Thyroid gland (tissue), 4 donors: ENCODE results near the gene SLC26A3. TPM values are rescaled to one million over a fixed set of nuclear protein-coding genes. Genes with fewer than 3 reads are reported as not detected.

Experiments used
- DNase-seq, 2 donors: peaks; one replicate each; pipeline ENCODE4 v3.0.0-alpha.2; 2019
- H3K27ac ChIP-seq, 3 donors: fragments of 200-600 bp; sonication (generic); 1 replicate in 2 of 3; 2 replicates in 1 of 3; pipeline ENCODE4 v1.5.1; 2016 to 2019; ENCODE audit warnings: mild to moderate bottlenecking in 1 of 3, moderate library complexity in 1 of 3
- H3K27me3 ChIP-seq: fragments of 200-600 bp; sonication (generic); one replicate; pipeline ENCODE4 v1.5.1; 2019
- H3K36me3 ChIP-seq, 2 donors: fragments of 200-600 bp; sonication (generic); one replicate each; pipeline ENCODE4 v1.5.1; 2016 to 2019
- H3K4me1 ChIP-seq, 2 donors: fragments of 200-600 bp; sonication (generic); one replicate each; pipeline ENCODE4 v1.5.1; 2017 to 2019
- H3K4me3 ChIP-seq, 3 donors: fragments of 200-600 bp; sonication (generic); replicated peaks in 1 of 3; 1 replicate in 2 of 3; 2 replicates in 1 of 3; pipeline ENCODE4 v1.5.1; 2016; ENCODE audit warnings: mild to moderate bottlenecking in 1 of 3
- H3K9me3 ChIP-seq: fragments of 200-600 bp; sonication (generic); one replicate; pipeline ENCODE4 v1.5.1; 2017
- CTCF ChIP-seq, 6 experiments: fragments of 200-600 bp in 3 of 6; fragments of 450-650 bp in 3 of 6; sonication (generic) in 3 of 6; IDR thresholded peaks; one replicate each; pipeline ENCODE4 v1.5.1; 2016 to 2019; ENCODE audit warnings: antibody characterized with exemption in 6 of 6, mild to moderate bottlenecking in 2 of 6, inconsistent platforms in 1 of 6, moderate library complexity in 1 of 6
- POLR2A ChIP-seq, 2 donors: fragments of 450-650 bp; IDR thresholded peaks; one replicate each; pipeline ENCODE4 v1.6.1; 2017; ENCODE audit warnings: antibody characterized with exemption in 2 of 2, mild to moderate bottlenecking in 2 of 2, moderate library complexity in 1 of 2
- WGBS, 2 donors: methylation state at CpG; one replicate each; pipeline ENCODE4 v1.1.5; 2017; 5-methylcytosine and 5-hydroxymethylcytosine counted together
- intact Hi-C: fragments of 100-400 bp; cut with DNase I; formaldehyde crosslinking; loops from one replicate; pipeline ENCODE4 v1.15.1; 2023
- total RNA-seq, 4 donors: library from RNA; depleted of rRNA; stranded (reverse); fragments of >200 nt; gene quantifications; one replicate each; pipeline ENCODE4 v1.2.3, GENCODE V29; 2016

Gene SLC26A3
- total RNA-seq, 4 donors from 2014 or later: 0.45 TPM; not detected in 3

- TF ChIP-seq POLR2A (IDR thresholded peaks at IDR 0.05) (no peak), CTCF (IDR thresholded peaks at IDR 0.05) (no peak)
- WGBS, 2 donors: 96% methylated on average over 4 of the region's 4 CpGs
- no peaks in the 10 kb centered on the region for H3K27me3 ChIP-seq
- intact Hi-C loops: no loop called here
- no peaks in the 10 kb centered on the region for H3K4me1 ChIP-seq
- DNase-seq: no peak
- H3K36me3 ChIP-seq: no peaks in the 10 kb centered on the region
- H3K4me3 ChIP-seq: no peak overlapping the region
- no peak overlapping the region for H3K27ac ChIP-seq
- H3K9me3 ChIP-seq: no peaks in the 10 kb centered on the region
Measured at GRCh38 chr7:107809179-107809578, 6.2 kb upstream of the SLC26A3 start.

GRCh38 chr7:107799647-107800264, 3.3 kb downstream of the SLC26A3 start:
- no peaks in the 10 kb centered on the region for H3K9me3 ChIP-seq
- DNase-seq: no peak
- H3K36me3 ChIP-seq: no peaks in the 10 kb centered on the region
- 68 to 71% methylated on average over 6 of the region's 6 CpGs for WGBS, 2 donors
- H3K4me3 ChIP-seq: no peak overlapping the region
- no peak for TF ChIP-seq POLR2A (IDR thresholded peaks at IDR 0.05)
- no peak for TF ChIP-seq CTCF (IDR thresholded peaks at IDR 0.05)
- no peak overlapping the region for H3K27ac ChIP-seq
- intact Hi-C loops: no loop called here
- H3K27me3 ChIP-seq: no peaks in the 10 kb centered on the region
- H3K4me1 ChIP-seq: no peaks in the 10 kb centered on the region

- Histone ChIP-seq H3K4me1 (no peaks in the 10 kb centered on the region), H3K27ac (no peak overlapping the region), H3K27me3 (no peaks in the 10 kb centered on the region), H3K9me3 (no peaks in the 10 kb centered on the region), H3K4me3 (no peak overlapping the region), H3K36me3 (no peaks in the 10 kb centered on the region)
- no peak for DNase-seq
- WGBS, 2 donors: 81 to 87% methylated on average over 6 of the region's 6 CpGs
- intact Hi-C loops: no loop called here
- TF ChIP-seq CTCF (IDR thresholded peaks at IDR 0.05) (no peak), POLR2A (IDR thresholded peaks at IDR 0.05) (no peak)
Measured at GRCh38 chr7:107792364-107792763, 10.7 kb downstream of the SLC26A3 start.

- Histone ChIP-seq H3K4me3 (no peak overlapping the region), H3K9me3 (no peaks in the 10 kb centered on the region), H3K4me1 (no peaks in the 10 kb centered on the region), H3K36me3 (no peaks in the 10 kb centered on the region), H3K27me3 (no peaks in the 10 kb centered on the region), H3K27ac (no peak overlapping the region)
- intact Hi-C loops: no loop called here
- no peak for DNase-seq
- WGBS, 2 donors: 90 to 91% methylated on average over 6 of the region's 6 CpGs
- TF ChIP-seq POLR2A (IDR thresholded peaks at IDR 0.05) (no peak), CTCF (IDR thresholded peaks at IDR 0.05) (no peak)
Measured at GRCh38 chr7:107789647-107790046, 13.4 kb downstream of the SLC26A3 start.

- Histone ChIP-seq H3K4me1 (no peaks in the 10 kb centered on the region), H3K36me3 (no peaks in the 10 kb centered on the region), H3K4me3 (no peak overlapping the region), H3K27me3 (no peaks in the 10 kb centered on the region), H3K9me3 (no peaks in the 10 kb centered on the region), H3K27ac (no peak overlapping the region)
- no peak for TF ChIP-seq POLR2A (IDR thresholded peaks at IDR 0.05)
- TF ChIP-seq CTCF (IDR thresholded peaks at IDR 0.05): no peak
- intact Hi-C loops: no loop called here
- DNase-seq: peak; percentile 35 to 45
- WGBS, 2 donors: 42 to 56% methylated on average over 3 of the region's 3 CpGs
Measured at GRCh38 chr7:107788662-107789061, 14.4 kb downstream of the SLC26A3 start.
